Bronchial epithelial cell (primary cell): ENCODE results near the gene SYTL3. TPM values are rescaled to one million over a fixed set of nuclear protein-coding genes. Genes with fewer than 3 reads are reported as not detected.
A peak's percentile ranks its signal among the peaks of the same experiment; 100 is the strongest.

Experiments
- DNase-seq: peaks from one replicate; pipeline ENCODE4 v3.0.0-alpha.2; 2010; ENCODE audit warnings: low read depth
- FAIRE-seq: peaks from 2 replicates; lab custom pipeline; 2011; peaks lifted over from hg19 to GRCh38; lab: Jason Lieb, UNC
- H3K27me3 ChIP-seq: 2 replicates; pipeline ENCODE4 v1.5.1; 2011; ENCODE audit warnings: low read length; ENCODE audit not compliant: control insufficient read depth, insufficient read depth
- H3K36me3 ChIP-seq: 2 replicates; pipeline ENCODE4 v1.5.1; 2011; ENCODE audit warnings: low read length; ENCODE audit not compliant: control insufficient read depth, insufficient read depth
- H3K4me3 ChIP-seq: 2 replicates; pipeline ENCODE4 v1.5.1; 2011; ENCODE audit warnings: mild to moderate bottlenecking, low read depth, low read length, control low read depth
- total RNA-seq: library from RNA; depleted of rRNA; stranded (reverse); fragments of >200 nt; gene quantifications from 2 replicates; pipeline ENCODE4 v1.2.1, GENCODE V29; 2014
- TF ChIP-seq, protein P1 (sequence below): IDR thresholded peaks from 2 replicates; pipeline ENCODE4 v1.5.1; 2011; ENCODE audit warnings: mild to moderate bottlenecking, moderate library complexity, low read length, control low read depth, inconsistent platforms; ENCODE audit not compliant: insufficient read depth, severe bottlenecking

Gene SYTL3
- total RNA-seq, 1 donor from 2014 or later = 1.1 TPM

DNA sequence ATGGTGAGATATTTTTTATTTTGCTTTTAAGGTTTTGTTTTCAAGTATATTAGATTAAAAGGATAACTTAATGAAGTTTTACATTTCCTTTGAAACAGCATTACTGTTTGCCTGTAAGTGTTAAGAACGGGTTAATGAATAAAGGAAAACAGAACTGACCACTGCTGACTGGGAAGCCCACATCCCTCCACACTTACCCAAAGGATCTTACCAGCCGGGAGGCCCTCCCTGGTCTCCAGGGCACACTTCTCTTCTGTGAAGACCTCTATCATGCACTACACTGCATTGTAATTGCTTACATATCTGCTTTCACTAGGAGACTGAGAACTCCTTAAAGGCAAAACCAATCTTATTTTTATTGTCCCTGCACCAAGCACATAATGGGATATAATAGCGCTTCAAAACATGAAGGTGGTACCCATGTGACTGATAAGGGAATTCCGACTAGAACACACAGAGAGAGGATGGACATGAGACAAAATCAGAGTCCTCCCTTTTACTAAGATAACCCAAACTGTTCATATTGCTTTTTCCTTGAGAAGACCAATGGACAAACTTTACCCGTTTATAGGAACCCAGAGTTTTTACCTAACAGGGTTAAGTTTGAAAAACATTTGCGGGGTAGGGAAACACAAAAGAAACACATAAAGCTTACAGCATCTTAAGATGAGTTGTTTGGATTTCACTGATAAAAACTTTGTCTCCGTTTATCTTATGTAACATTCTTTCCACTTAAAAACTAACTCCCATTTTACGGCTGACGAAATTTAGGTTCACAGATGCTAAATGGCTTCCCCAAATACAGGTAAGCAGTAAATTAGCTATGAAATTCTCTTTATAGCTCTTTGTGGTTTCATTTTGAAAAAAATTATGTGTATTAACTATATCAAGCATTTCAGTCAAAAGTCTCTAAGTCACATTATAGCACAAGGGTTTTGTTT, 160.6 kb downstream of the SYTL3 start:
- FAIRE-seq (no peak), DNase-seq (no peak)
- TF ChIP-seq, protein P1, sequence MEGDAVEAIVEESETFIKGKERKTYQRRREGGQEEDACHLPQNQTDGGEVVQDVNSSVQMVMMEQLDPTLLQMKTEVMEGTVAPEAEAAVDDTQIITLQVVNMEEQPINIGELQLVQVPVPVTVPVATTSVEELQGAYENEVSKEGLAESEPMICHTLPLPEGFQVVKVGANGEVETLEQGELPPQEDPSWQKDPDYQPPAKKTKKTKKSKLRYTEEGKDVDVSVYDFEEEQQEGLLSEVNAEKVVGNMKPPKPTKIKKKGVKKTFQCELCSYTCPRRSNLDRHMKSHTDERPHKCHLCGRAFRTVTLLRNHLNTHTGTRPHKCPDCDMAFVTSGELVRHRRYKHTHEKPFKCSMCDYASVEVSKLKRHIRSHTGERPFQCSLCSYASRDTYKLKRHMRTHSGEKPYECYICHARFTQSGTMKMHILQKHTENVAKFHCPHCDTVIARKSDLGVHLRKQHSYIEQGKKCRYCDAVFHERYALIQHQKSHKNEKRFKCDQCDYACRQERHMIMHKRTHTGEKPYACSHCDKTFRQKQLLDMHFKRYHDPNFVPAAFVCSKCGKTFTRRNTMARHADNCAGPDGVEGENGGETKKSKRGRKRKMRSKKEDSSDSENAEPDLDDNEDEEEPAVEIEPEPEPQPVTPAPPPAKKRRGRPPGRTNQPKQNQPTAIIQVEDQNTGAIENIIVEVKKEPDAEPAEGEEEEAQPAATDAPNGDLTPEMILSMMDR = no peak
- no peak overlapping the region for H3K4me3 ChIP-seq
- no peaks in the 10 kb centered on the region for H3K27me3 ChIP-seq
- H3K36me3 ChIP-seq = peaks cover 20% of the 10 kb centered on the region

DNA sequence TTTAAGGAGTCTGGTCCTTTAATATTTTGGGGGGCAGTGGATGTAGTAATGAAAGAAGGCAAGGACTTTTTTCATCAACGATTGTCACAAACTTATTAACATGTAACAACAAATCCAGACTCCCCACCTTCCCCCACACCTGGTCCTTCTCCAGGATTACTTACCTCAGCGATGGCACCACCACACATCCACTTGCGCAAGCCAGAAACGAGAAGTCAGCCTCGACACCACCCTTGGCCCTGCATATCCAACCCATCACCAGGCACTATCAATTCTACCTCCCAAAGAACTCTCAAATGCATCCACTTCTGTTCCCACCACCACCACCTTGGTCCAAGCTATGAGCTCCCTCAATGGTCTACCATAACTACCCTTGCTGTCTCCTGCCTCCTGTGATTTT, 162.8 kb downstream of the SYTL3 start:
- no peak overlapping the region for H3K4me3 ChIP-seq
- peaks cover 16% of the 10 kb centered on the region for H3K36me3 ChIP-seq
- DNase-seq (peak; percentile 64), FAIRE-seq (no peak)
- TF ChIP-seq, protein P1 = no peak
- H3K27me3 ChIP-seq = no peaks in the 10 kb centered on the region

DNA sequence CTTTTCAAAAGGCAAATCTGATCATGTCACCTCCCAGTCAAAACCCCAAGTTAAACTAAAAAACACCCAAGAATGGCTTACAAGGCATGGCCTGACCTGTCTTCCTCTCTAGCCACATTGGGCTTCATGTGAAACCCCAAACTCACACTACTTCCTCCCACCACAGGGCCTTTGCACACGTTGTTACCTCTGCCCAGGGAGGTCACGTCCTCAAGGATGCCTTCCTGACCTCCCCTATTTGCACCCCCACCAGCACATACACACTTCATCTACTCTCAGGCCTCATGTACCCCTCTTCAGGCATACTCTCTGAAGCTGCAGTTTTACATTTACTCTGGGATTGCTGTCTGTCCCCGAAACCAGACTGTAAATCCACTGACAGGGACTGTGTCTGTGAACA, 163.2 kb downstream of the SYTL3 start:
- DNase-seq (no peak), FAIRE-seq (no peak)
- TF ChIP-seq, protein P1 = no peak
- H3K36me3 ChIP-seq = peaks cover 14% of the 10 kb centered on the region
- H3K4me3 ChIP-seq = no peak overlapping the region
- H3K27me3 ChIP-seq = no peaks in the 10 kb centered on the region

Other genes with a start within 250 kb of the SYTL3 start
- 30.0 and 35.3 TPM in 2 replicates for gene TMEM181, start 90.0 kb upstream of the SYTL3 start, total RNA-seq
- 43.4 and 101 TPM in 2 replicates for gene DYNLT1, start 5.3 kb upstream of the SYTL3 start, total RNA-seq
- gene EZR, start 169.3 kb downstream of the SYTL3 start, total RNA-seq = 314 and 407 TPM in 2 replicates